ENCODE measurements around the gene RAPGEF3.

Gene RAPGEF3

GRCh38 chr12:47776471-47777143 is 17.9 kb upstream of the RAPGEF3 start:
- Histone ChIP-seq H3K27ac (no peak overlapping the region), H3K4me3 (ENCODE audit: low read depth, low read length) (no peak overlapping the region), H3K27me3 (replicated peaks) (no peaks in the 10 kb centered on the region), H3K36me3 (replicated peaks) (peaks cover 3% of the 10 kb centered on the region)
- TF ChIP-seq CTCF (IDR thresholded peaks at IDR 0.05; ENCODE audit: low read depth, low read length, missing control alignments) = no peak
- DNase-seq = no peak
- in situ Hi-C loops (cut with HindIII; ENCODE audit: low pct_ligation_motif_present, low sequenced_read_pairs) = no loop called here

DNA sequence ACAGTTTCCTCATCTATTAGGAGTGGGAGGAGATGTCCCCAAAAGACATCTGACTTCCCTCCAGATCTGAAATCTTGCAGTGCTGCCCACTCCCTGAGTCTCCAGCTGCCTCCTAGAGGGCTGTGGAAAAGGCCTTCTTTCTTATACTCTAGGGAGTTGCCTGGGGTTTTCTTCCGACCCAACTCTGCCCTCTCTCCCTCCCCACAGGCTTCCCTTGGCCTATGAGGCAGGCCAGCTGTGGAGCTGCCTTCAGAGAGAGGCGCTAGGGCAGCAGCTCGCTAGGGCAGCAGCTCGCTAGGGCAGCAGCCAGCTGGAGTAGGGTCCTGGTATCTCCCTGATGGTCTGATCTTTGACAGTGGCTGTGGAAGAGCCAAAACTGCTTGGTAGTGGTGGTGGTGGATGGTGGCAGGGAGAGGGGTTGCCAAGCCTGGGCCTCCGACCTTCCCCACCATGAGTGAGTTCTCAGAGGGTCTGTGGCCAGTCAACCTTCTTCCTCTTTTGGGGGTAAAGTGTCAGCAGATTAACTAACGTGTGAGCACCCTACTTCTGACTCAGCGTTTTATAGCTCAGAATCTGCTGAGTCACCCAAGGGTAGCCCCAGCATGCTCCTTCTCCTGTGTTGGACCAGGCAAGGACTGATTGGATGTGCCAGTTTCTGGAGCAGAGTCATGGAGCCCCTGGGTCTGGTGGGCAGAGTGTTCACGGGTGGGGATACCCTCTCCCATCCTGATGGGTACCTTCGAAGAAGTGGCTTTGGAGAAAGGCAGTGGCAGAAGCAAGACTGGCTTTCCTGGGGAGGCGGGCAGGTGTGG is 16.6 kb upstream of the RAPGEF3 start:
- in situ Hi-C loops (cut with HindIII; ENCODE audit: low pct_ligation_motif_present, low sequenced_read_pairs) = no loop called here
- DNase-seq = no peak
- no peak for TF ChIP-seq CTCF (IDR thresholded peaks at IDR 0.05; ENCODE audit: low read depth, low read length, missing control alignments)
- no peaks in the 10 kb centered on the region for H3K27me3 ChIP-seq (replicated peaks)
- H3K4me3 ChIP-seq (ENCODE audit: low read depth, low read length) = no peak overlapping the region
- no peak overlapping the region for H3K27ac ChIP-seq
- no peaks in the 10 kb centered on the region for H3K36me3 ChIP-seq (replicated peaks)

DNA sequence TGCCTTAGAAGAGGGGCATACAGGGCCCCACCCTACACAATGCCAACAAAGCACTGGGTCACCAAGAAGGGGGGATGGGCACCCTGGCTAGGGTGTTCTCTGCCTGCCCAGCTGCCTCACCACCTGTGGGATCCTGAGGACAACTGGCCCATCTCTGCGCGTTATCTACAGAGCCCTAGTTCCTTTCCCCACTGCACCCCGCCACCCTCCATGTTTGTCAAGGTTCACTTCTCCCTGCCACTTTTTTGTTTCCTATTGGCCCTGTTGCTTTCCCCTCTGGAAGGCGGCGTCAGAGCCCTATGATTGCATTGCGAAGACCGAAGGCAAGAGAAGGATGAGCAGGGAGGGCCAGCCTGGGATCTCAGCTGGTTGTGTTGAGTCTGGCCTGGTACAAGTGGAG is 16.0 kb upstream of the RAPGEF3 start:
- Histone ChIP-seq H3K27me3 (replicated peaks) (no peaks in the 10 kb centered on the region), H3K27ac (no peak overlapping the region), H3K36me3 (replicated peaks) (no peaks in the 10 kb centered on the region), H3K4me3 (ENCODE audit: low read depth, low read length) (no peak overlapping the region)
- TF ChIP-seq CTCF (IDR thresholded peaks at IDR 0.05; ENCODE audit: low read depth, low read length, missing control alignments) = no peak
- no peak for DNase-seq
- in situ Hi-C loops (cut with HindIII; ENCODE audit: low pct_ligation_motif_present, low sequenced_read_pairs) = no loop called here

GRCh38 chr12:47773858-47774580 is 15.3 kb upstream of the RAPGEF3 start:
- Histone ChIP-seq H3K4me3 (ENCODE audit: low read depth, low read length) (peak overlapping the region; percentile 55), H3K27me3 (replicated peaks) (no peaks in the 10 kb centered on the region), H3K27ac (no peak overlapping the region), H3K36me3 (replicated peaks) (no peaks in the 10 kb centered on the region)
- TF ChIP-seq CTCF (IDR thresholded peaks at IDR 0.05; ENCODE audit: low read depth, low read length, missing control alignments) = no peak
- in situ Hi-C loops (cut with HindIII; ENCODE audit: low pct_ligation_motif_present, low sequenced_read_pairs) = no loop called here
- no peak for DNase-seq

GRCh38 chr12:47773062-47773857 is 14.6 kb upstream of the RAPGEF3 start, which contains the start of gene SLC48A1:
SLC48A1 (plus strand) TSS chr12:47773238; CDS start chr12:47773305, 67 bp downstream.
- Histone ChIP-seq H3K36me3 (replicated peaks) (no peaks in the 10 kb centered on the region), H3K27me3 (replicated peaks) (no peaks in the 10 kb centered on the region), H3K4me3 (ENCODE audit: low read depth, low read length) (peak within 1 kb of the TSS; percentile 55), H3K27ac (no peak within 1 kb of the TSS)
- DNase-seq = no peak
- peak; percentile 43 for TF ChIP-seq CTCF (IDR thresholded peaks at IDR 0.05; ENCODE audit: low read depth, low read length, missing control alignments)
- in situ Hi-C loops (cut with HindIII; ENCODE audit: low pct_ligation_motif_present, low sequenced_read_pairs) = no loop called here

Data from brain microvascular endothelial cell (primary cell).